ENCODE results near the gene HNRNPAB. TPM values are rescaled to one million over a fixed set of nuclear protein-coding genes. Genes with fewer than 3 reads are reported as not detected.

HNRNPAB gene
- total RNA-seq, 4 donors from 2014 or later, result 57.0 to 113 (median 83.1) TPM

DNA sequence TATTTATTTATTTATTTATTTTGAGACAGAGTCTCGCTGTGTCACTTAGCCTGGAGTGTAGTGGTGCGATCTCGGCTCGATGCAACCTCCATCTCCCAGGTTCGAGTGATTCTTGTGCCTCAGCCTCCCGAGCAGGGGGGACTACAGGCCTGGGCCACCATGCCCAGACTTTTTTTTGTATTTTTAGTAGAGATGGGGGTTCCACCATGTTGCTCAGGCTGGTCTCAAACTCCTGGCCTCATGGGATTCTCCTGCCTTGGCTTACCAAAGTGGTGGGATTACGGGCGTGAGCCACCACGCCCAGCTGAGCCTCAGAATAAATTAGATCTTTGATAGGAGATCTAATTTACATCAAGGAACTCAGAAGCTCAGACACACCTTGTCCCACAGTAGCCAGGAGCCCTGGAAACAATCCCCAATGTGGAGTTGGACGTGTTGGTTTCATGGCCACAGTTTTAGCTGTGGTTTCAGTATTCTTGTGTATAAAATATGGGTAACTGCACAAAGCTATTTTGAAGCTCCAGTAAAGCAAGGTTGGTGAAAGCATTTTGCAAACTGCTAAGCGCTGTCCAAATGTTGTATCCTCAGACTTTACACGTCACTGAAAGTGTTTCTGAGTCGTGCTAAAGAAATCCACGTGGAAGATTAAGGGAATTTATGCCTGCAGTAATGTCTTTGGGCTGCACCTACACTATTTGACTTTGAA lies 3.0 kb upstream of the HNRNPAB start:
- 72% methylated on average over 14 of the region's 14 CpGs for WGBS
- no peak overlapping the region for H3K4me3 ChIP-seq
- peak; percentile 42 to 44 for DNase-seq (ENCODE audit: low spot score in 2 of 2)
- no peaks in the 10 kb centered on the region for H3K9me3 ChIP-seq
- H3K27ac ChIP-seq, result no peak overlapping the region
- H3K4me1 ChIP-seq, result peaks cover 38% of the 10 kb centered on the region
- TF ChIP-seq POLR2A (IDR thresholded peaks at IDR 0.05), result no peak
- TF ChIP-seq, protein P1, sequence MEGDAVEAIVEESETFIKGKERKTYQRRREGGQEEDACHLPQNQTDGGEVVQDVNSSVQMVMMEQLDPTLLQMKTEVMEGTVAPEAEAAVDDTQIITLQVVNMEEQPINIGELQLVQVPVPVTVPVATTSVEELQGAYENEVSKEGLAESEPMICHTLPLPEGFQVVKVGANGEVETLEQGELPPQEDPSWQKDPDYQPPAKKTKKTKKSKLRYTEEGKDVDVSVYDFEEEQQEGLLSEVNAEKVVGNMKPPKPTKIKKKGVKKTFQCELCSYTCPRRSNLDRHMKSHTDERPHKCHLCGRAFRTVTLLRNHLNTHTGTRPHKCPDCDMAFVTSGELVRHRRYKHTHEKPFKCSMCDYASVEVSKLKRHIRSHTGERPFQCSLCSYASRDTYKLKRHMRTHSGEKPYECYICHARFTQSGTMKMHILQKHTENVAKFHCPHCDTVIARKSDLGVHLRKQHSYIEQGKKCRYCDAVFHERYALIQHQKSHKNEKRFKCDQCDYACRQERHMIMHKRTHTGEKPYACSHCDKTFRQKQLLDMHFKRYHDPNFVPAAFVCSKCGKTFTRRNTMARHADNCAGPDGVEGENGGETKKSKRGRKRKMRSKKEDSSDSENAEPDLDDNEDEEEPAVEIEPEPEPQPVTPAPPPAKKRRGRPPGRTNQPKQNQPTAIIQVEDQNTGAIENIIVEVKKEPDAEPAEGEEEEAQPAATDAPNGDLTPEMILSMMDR (IDR thresholded peaks at IDR 0.05), result no peak
- TF ChIP-seq POLR2AphosphoS5 (IDR thresholded peaks at IDR 0.05), result no peak
- no peak for TF ChIP-seq EP300 (IDR thresholded peaks at IDR 0.05)
- H3K36me3 ChIP-seq, result peaks cover 1% of the 10 kb centered on the region
- H3K27me3 ChIP-seq, result no peaks in the 10 kb centered on the region

DNA sequence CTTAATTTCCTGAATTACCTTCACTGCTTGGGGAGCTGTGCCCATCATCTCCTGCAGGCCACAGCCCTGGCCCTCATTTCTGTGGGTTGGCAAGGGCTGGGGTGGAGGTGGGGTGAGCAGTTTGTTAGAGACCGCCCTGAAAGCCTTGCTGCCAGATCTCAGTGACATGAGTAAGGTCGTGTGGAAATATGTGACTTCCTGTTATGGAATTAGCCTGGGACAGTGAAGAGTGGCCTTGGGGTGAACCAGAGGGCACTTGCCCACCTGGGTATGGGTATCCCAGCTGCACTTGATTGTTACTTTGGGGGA lies 2.5 kb upstream of the HNRNPAB start:
- H3K27me3 ChIP-seq, result no peaks in the 10 kb centered on the region
- no peaks in the 10 kb centered on the region for H3K9me3 ChIP-seq
- H3K4me1 ChIP-seq, result peaks cover 44% of the 10 kb centered on the region
- WGBS, result 22% methylated on average over 2 of the region's 2 CpGs
- TF ChIP-seq POLR2A (IDR thresholded peaks at IDR 0.05) (no peak), POLR2AphosphoS5 (IDR thresholded peaks at IDR 0.05) (no peak), EP300 (IDR thresholded peaks at IDR 0.05) (no peak)
- TF ChIP-seq, protein P1 (IDR thresholded peaks at IDR 0.05), result no peak
- peak; percentile 37 to 46 for DNase-seq (ENCODE audit: low spot score in 2 of 2)
- peaks cover 6% of the 10 kb centered on the region for H3K36me3 ChIP-seq
- no peak overlapping the region for H3K27ac ChIP-seq
- H3K4me3 ChIP-seq, result no peak overlapping the region

DNA sequence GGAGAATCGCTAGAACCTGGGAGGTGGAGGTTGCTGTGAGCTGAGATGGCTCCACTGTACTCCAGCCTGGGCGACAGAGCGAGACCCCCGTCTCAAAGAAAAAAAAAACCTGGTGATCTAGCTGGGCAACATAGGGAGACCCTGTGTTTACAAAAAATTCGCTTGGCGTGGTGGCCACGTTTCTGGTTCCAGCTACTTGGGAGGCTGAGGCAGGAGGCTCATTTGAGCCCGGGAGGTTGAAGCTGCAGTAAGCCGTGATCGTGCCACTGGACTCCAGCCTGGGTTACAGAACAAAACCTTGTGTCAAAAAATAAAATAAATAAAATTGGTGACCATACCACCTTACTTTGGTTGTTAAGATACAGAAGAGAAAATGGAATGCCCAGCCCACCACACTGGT lies 1.8 kb upstream of the HNRNPAB start:
- H3K9me3 ChIP-seq, result no peaks in the 10 kb centered on the region
- peak; percentile 55 to 61 for DNase-seq (ENCODE audit: low spot score in 2 of 2)
- peaks cover 50% of the 10 kb centered on the region for H3K4me1 ChIP-seq
- H3K27me3 ChIP-seq, result no peaks in the 10 kb centered on the region
- no peak overlapping the region for H3K4me3 ChIP-seq
- H3K27ac ChIP-seq, result no peak overlapping the region
- H3K36me3 ChIP-seq, result peaks cover 10% of the 10 kb centered on the region
- no peak for TF ChIP-seq POLR2AphosphoS5 (IDR thresholded peaks at IDR 0.05)
- TF ChIP-seq POLR2A (IDR thresholded peaks at IDR 0.05), result no peak
- no peak for TF ChIP-seq EP300 (IDR thresholded peaks at IDR 0.05)
- TF ChIP-seq, protein P1 (IDR thresholded peaks at IDR 0.05), result no peak
- 95% methylated on average over 10 of the region's 10 CpGs for WGBS

DNA sequence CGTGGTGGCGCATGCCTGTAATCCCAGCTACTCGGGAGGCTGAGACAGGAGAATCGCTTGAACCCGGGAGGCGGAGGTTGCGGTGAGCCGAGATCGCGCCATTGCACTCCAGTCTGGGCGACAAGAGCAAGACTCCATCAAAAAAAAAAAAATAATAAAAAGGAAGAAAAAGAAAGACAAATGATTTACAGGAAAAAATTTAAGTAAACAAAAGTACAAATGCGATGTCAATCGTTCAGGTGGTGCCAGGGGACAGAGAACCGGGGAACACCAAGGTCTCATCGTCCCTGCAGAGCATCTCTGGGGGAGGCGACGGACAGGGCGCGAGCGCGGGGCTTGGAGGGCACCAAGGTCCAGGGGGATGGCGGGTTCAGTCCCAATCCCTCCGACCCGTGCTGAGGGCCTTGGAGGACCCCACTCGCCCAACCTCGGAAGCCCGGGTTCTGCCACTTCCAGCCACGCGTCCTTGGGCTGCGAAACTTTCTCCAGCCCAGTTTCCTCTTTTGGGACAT lies 607 bp upstream of the HNRNPAB start:
- Histone ChIP-seq H3K9me3 (no peaks in the 10 kb centered on the region), H3K4me1 (peaks cover 61% of the 10 kb centered on the region), H3K27me3 (no peaks in the 10 kb centered on the region), H3K36me3 (peaks cover 22% of the 10 kb centered on the region), H3K4me3 (peak overlapping the region; percentile 88), H3K27ac (no peak overlapping the region)
- TF ChIP-seq POLR2AphosphoS5 (IDR thresholded peaks at IDR 0.05) (no peak), POLR2A (IDR thresholded peaks at IDR 0.05) (no peak), EP300 (IDR thresholded peaks at IDR 0.05) (no peak)
- TF ChIP-seq, protein P1 (IDR thresholded peaks at IDR 0.05), result no peak
- peak in 1 of 2 donors; percentile 81 for DNase-seq (ENCODE audit: low spot score in 2 of 2)
- 30% methylated on average over 25 of the region's 30 CpGs for WGBS

DNA sequence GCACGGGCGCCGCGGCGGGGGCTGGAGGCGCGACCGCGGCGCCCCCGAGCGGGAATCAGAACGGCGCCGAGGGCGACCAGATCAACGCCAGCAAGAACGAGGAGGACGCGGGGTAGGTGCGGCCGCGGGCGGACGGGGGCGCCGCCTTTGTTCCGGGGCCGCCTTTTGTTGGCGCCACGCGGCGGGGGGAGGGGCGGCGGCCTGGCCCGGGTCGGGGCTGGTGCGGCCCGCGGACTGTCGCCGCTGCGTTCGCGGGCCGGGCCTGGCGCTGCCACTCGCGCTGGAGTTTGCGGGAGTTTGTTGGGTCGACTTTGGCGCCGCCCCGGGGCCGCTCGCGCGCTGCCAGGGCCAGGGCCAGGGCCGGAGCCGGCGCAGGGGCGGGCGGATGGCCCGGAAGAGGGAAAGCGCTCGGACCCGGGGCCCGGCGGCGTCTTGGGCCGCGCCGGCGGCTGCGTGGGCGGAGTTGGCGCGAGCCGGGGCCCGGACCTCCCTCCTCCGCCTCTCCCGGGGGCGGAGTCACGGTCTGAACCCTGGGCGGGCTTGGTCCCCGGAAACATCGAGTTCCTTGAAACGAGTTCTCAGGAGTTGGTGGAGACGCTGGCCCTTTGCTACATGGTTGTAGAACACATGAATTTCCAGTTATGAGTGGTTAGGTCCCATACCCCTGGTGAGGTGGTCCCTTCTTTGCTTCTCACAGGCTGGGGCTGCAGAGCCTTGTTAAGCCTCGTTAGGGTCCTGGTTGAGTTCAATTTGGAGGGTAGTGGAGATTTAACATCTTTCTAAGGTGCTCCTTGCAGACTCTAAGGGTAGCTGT lies 809 bp downstream of the HNRNPAB start:
- peak overlapping the region; percentile 98 for H3K27ac ChIP-seq
- H3K9me3 ChIP-seq, result no peaks in the 10 kb centered on the region
- no peaks in the 10 kb centered on the region for H3K27me3 ChIP-seq
- peak overlapping the region; percentile 88 for H3K4me3 ChIP-seq
- TF ChIP-seq POLR2A (IDR thresholded peaks at IDR 0.05) (peak in 1 of 2 donors; percentile 28), POLR2AphosphoS5 (IDR thresholded peaks at IDR 0.05) (peak in 1 of 3 donors; percentile 12)
- TF ChIP-seq, protein P1 (IDR thresholded peaks at IDR 0.05), result no peak
- peaks cover 54% of the 10 kb centered on the region for H3K4me1 ChIP-seq
- peaks cover 36% of the 10 kb centered on the region for H3K36me3 ChIP-seq
- 2% methylated on average over 12 of the region's 90 CpGs for WGBS
- peak; percentile 87 to 89 for DNase-seq (ENCODE audit: low spot score in 2 of 2)
